HepG2 (cell line): ENCODE results near the gene PRKD2.

Source experiments
- BHLHE40 ChIP-seq: IDR thresholded peaks from 2 replicates; pipeline ENCODE4 v1.6.1; 2011; ENCODE audit warnings: low read length, improper control_type of control experiment
- CTCF ChIP-seq: sonication (generic); formaldehyde crosslinking; IDR thresholded peaks from 2 replicates; pipeline ENCODE4 v1.5.0; 2020; ENCODE audit warnings: mild to moderate bottlenecking, missing genetic modification reagents, moderate library complexity
- EHMT2 ChIP-seq: fragments of 200-600 bp; sonication (generic); IDR thresholded peaks from 2 replicates; pipeline ENCODE4 v1.7.0; 2017; ENCODE audit warnings: antibody characterized with exemption, low read depth, low read length, borderline replicate concordance
- FOXK2 ChIP-seq: fragments of 450-650 bp; IDR thresholded peaks from 2 replicates; pipeline ENCODE4 v1.6.1; 2016
- GABPA ChIP-seq, 2 experiments: IDR thresholded peaks; 2 replicates each; pipeline ENCODE4 v1.6.1; 2011 to 2016; ENCODE audit warnings: low read depth in 2 of 2, low read length in 1 of 2, missing biosample characterization in 1 of 2, missing genetic modification characterization in 1 of 2
- MEIS2 ChIP-seq: sonication (generic); formaldehyde crosslinking; IDR thresholded peaks from 2 replicates; pipeline ENCODE4 v1.9.0; 2021; ENCODE audit warnings: mild to moderate bottlenecking, missing genetic modification reagents
- PHF21A ChIP-seq: sonication (generic); formaldehyde crosslinking; IDR thresholded peaks from 2 replicates; pipeline ENCODE4 v1.5.0; 2020; ENCODE audit warnings: mild to moderate bottlenecking, missing genetic modification reagents
- POLR2A ChIP-seq, 2 experiments: IDR thresholded peaks; 2 replicates each; pipeline ENCODE4 v1.6.1; 2011; ENCODE audit warnings: low read depth in 2 of 2, low read length in 2 of 2, mild to moderate bottlenecking in 1 of 2, moderate library complexity in 1 of 2; ENCODE audit not compliant: insufficient read depth in 1 of 2
- ZNF282 ChIP-seq: fragments of 450-650 bp; IDR thresholded peaks from 2 replicates; pipeline ENCODE4 v1.6.1; 2018; ENCODE audit not compliant: partially characterized antibody
- ZNF660 ChIP-seq: sonication (generic); formaldehyde crosslinking; IDR thresholded peaks from 2 replicates; pipeline ENCODE4 v1.5.1; 2020; ENCODE audit warnings: mild to moderate bottlenecking, low read depth, missing genetic modification reagents, borderline replicate concordance
- ZNF674 ChIP-seq: sonication (generic); formaldehyde crosslinking; IDR thresholded peaks from 2 replicates; pipeline ENCODE4 v1.5.0; 2020; ENCODE audit warnings: low read depth, mild to moderate bottlenecking, missing genetic modification reagents
- TF ChIP-seq, protein P1 (sequence below): sonication (generic); formaldehyde crosslinking; IDR thresholded peaks from 2 replicates; pipeline ENCODE4 v1.4.0; 2020; ENCODE audit warnings: missing genetic modification reagents

- TF ChIP-seq GABPA (IDR thresholded peaks at IDR 0.05; ENCODE audit: low read depth, low read length) (no peak), GABPA (CRISPR knock-in tag; IDR thresholded peaks at IDR 0.05; ENCODE audit: low read depth) (no peak), ZNF674 (CRISPR knock-in tag) (no peak), POLR2A (IDR thresholded peaks at IDR 0.05; ENCODE audit: insufficient read depth in 1 of 2, low read depth in 2 of 2, low read length in 2 of 2) (no peak), MEIS2 (no peak), ZNF282 (no peak), FOXK2 (no peak), PHF21A (CRISPR knock-in tag) (no peak), EHMT2 (no peak), CTCF (CRISPR knock-in tag) (no peak), ZNF660 (CRISPR knock-in tag) (no peak), BHLHE40 (no peak)
- TF ChIP-seq, protein P1, sequence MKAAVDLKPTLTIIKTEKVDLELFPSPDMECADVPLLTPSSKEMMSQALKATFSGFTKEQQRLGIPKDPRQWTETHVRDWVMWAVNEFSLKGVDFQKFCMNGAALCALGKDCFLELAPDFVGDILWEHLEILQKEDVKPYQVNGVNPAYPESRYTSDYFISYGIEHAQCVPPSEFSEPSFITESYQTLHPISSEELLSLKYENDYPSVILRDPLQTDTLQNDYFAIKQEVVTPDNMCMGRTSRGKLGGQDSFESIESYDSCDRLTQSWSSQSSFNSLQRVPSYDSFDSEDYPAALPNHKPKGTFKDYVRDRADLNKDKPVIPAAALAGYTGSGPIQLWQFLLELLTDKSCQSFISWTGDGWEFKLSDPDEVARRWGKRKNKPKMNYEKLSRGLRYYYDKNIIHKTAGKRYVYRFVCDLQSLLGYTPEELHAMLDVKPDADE (CRISPR knock-in tag) = no peak
These were observed 7.6 kb upstream of the PRKD2 start for GRCh38 chr19:46724468-46724867.
